Measurements from ENCODE around the gene CRAT. TPM values are rescaled to one million over a fixed set of nuclear protein-coding genes. Genes with fewer than 3 reads are reported as not detected.
A peak's percentile ranks its signal among the peaks of the same experiment; 100 is the strongest.

CRAT gene
- total and polyA plus RNA-seq, 11 donors, result 37.0 to 126 (median 65.7) TPM

- Histone ChIP-seq H3K4me1 (peaks cover 0 to 11% (median 1%) of the 10 kb centered on the region in 12 donors), H3K27me3 (no peaks in the 10 kb centered on the region), H3K36me3 (peaks cover 0 to 49% (median 38%) of the 10 kb centered on the region in 9 donors), H3K27ac (no peak overlapping the region), H3K9me3 (no peaks in the 10 kb centered on the region), H3K4me3 (no peak overlapping the region)
- TF ChIP-seq, protein P1, sequence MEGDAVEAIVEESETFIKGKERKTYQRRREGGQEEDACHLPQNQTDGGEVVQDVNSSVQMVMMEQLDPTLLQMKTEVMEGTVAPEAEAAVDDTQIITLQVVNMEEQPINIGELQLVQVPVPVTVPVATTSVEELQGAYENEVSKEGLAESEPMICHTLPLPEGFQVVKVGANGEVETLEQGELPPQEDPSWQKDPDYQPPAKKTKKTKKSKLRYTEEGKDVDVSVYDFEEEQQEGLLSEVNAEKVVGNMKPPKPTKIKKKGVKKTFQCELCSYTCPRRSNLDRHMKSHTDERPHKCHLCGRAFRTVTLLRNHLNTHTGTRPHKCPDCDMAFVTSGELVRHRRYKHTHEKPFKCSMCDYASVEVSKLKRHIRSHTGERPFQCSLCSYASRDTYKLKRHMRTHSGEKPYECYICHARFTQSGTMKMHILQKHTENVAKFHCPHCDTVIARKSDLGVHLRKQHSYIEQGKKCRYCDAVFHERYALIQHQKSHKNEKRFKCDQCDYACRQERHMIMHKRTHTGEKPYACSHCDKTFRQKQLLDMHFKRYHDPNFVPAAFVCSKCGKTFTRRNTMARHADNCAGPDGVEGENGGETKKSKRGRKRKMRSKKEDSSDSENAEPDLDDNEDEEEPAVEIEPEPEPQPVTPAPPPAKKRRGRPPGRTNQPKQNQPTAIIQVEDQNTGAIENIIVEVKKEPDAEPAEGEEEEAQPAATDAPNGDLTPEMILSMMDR (IDR thresholded peaks at IDR 0.05), result no peak
- no peak for TF ChIP-seq POLR2A (IDR thresholded peaks at IDR 0.05)
- WGBS, 4 donors, result 90 to 96% (median 95%) methylated on average over 11 to 16 of the region's 16 CpGs
- no peak for DNase-seq
- ATAC-seq, result no peak
- intact Hi-C loops (cut with DNase I), result no loop called here
Observed at GRCh38 chr9:129097671-129098306, 12.8 kb downstream of the CRAT start.

GRCh38 chr9:129095908-129096307 lies 14.7 kb downstream of the CRAT start:
- TF ChIP-seq, protein P1 (IDR thresholded peaks at IDR 0.05), result no peak
- TF ChIP-seq POLR2A (IDR thresholded peaks at IDR 0.05), result no peak
- H3K27me3 ChIP-seq, result no peaks in the 10 kb centered on the region
- ATAC-seq, result no peak
- H3K4me1 ChIP-seq, result peaks cover 0 to 10% (median 1%) of the 10 kb centered on the region in 12 donors
- H3K27ac ChIP-seq, result no peak overlapping the region
- intact Hi-C loops (cut with DNase I), result no loop called here
- WGBS, 4 donors, result 92 to 94% (median 93%) methylated on average over 5 to 12 of the region's 12 CpGs
- H3K4me3 ChIP-seq, result no peak overlapping the region
- no peaks in the 10 kb centered on the region for H3K9me3 ChIP-seq
- peaks cover 0 to 49% (median 33%) of the 10 kb centered on the region in 9 donors for H3K36me3 ChIP-seq
- DNase-seq, result no peak

- intact Hi-C loops (cut with DNase I), result no loop called here
- H3K27me3 ChIP-seq, result no peaks in the 10 kb centered on the region
- TF ChIP-seq POLR2A (IDR thresholded peaks at IDR 0.05), result no peak
- TF ChIP-seq, protein P1 (IDR thresholded peaks at IDR 0.05), result no peak
- H3K36me3 ChIP-seq, result peaks cover 0 to 50% (median 33%) of the 10 kb centered on the region in 9 donors
- no peaks in the 10 kb centered on the region for H3K9me3 ChIP-seq
- no peak overlapping the region for H3K4me3 ChIP-seq
- WGBS, 4 donors, result 89 to 97% (median 95%) methylated on average over 16 to 21 of the region's 21 CpGs
- H3K27ac ChIP-seq, result peak overlapping the region in 2 of 12 donors; percentile 48 to 67
- ATAC-seq, result peak in 2 of 4 donors; percentile 3 to 4
- peaks cover 0 to 10% (median 1%) of the 10 kb centered on the region in 12 donors for H3K4me1 ChIP-seq
- DNase-seq, result no peak
Observed at GRCh38 chr9:129095170-129095667, 15.4 kb downstream of the CRAT start.

GRCh38 chr9:129094387-129095169 lies 16.0 kb downstream of the CRAT start:
- H3K36me3 ChIP-seq, result peaks cover 0 to 52% (median 39%) of the 10 kb centered on the region in 9 donors
- H3K27ac ChIP-seq, result peak overlapping the region in 4 of 12 donors; percentile 14 to 67 (median 38)
- intact Hi-C loops (cut with DNase I), result no loop called here

More at GRCh38 chr9:129094387-129095169, 16.0 kb downstream of the CRAT start:
- DNase-seq, result peak in 1 of 5 donors; percentile 53
- Histone ChIP-seq H3K27me3 (no peaks in the 10 kb centered on the region), H3K9me3 (no peaks in the 10 kb centered on the region), H3K4me3 (no peak overlapping the region), H3K4me1 (peaks cover 0 to 10% (median 1%) of the 10 kb centered on the region in 12 donors)
- TF ChIP-seq, protein P1 (IDR thresholded peaks at IDR 0.05), result no peak
- TF ChIP-seq POLR2A (IDR thresholded peaks at IDR 0.05), result no peak
- peak in 3 of 4 donors; percentile 57 to 74 (median 64) for ATAC-seq
- WGBS, 4 donors, result 82 to 86% (median 84%) methylated on average over 8 to 13 of the region's 13 CpGs

All from heart left ventricle (tissue), 16 donors.